Retinal pigment epithelial cell (primary cell): Measurements from ENCODE around the gene ATP8B4.

Source experiments
- DNase-seq: peaks from one replicate; pipeline ENCODE4 v3.0.0-alpha.2; 2010; ENCODE audit warnings: low read depth
- H3K4me3 ChIP-seq: 2 replicates; pipeline ENCODE4 v1.5.1; 2011; ENCODE audit warnings: mild to moderate bottlenecking, low read length, control low read depth, moderate library complexity
- CTCF ChIP-seq: conservative IDR thresholded peaks from 2 replicates; pipeline ENCODE4 v1.5.1; 2011; ENCODE audit warnings: low read depth, low read length, control low read depth, inconsistent platforms

Gene ATP8B4

GRCh38 chr15:49908236-49908932 is 210.6 kb downstream of the ATP8B4 start:
- DNase-seq = no peak
- TF ChIP-seq CTCF = no peak
- no peak overlapping the region for H3K4me3 ChIP-seq

GRCh38 chr15:49906966-49907365 is 212.1 kb downstream of the ATP8B4 start:
- no peak for DNase-seq
- no peak overlapping the region for H3K4me3 ChIP-seq
- no peak for TF ChIP-seq CTCF

GRCh38 chr15:49905221-49905620 is 213.8 kb downstream of the ATP8B4 start:
- TF ChIP-seq CTCF = no peak
- H3K4me3 ChIP-seq = no peak overlapping the region
- DNase-seq = no peak

GRCh38 chr15:49904296-49904695 is 214.7 kb downstream of the ATP8B4 start:
- no peak overlapping the region for H3K4me3 ChIP-seq

GRCh38 chr15:49902685-49903501 is 216.1 kb downstream of the ATP8B4 start:
- no peak for TF ChIP-seq CTCF
- DNase-seq = no peak
- no peak overlapping the region for H3K4me3 ChIP-seq

More at GRCh38 chr15:49904296-49904695, 214.7 kb downstream of the ATP8B4 start:
- TF ChIP-seq CTCF = no peak
- DNase-seq = no peak

GRCh38 chr15:49901996-49902684 is 216.9 kb downstream of the ATP8B4 start:
- peak; percentile 36 for TF ChIP-seq CTCF
- DNase-seq = no peak
- no peak overlapping the region for H3K4me3 ChIP-seq
